Hepatocyte (in vitro differentiated cells): Measurements from ENCODE around the gene NINJ1. TPM values are rescaled to one million over a fixed set of nuclear protein-coding genes. Genes with fewer than 3 reads are reported as not detected.

Experiments
- DNase-seq: peaks from one replicate; pipeline ENCODE4 v3.0.0-alpha.2; 2016; ENCODE audit warnings: low spot score
- H2AFZ ChIP-seq: fragments of 200-600 bp; sonication (generic); 2 replicates; pipeline ENCODE4 v1.6.0; 2016; ENCODE audit warnings: antibody characterized with exemption, mild to moderate bottlenecking
- H3K27ac ChIP-seq: fragments of 200-600 bp; sonication (generic); 2 replicates; pipeline ENCODE4 v1.5.1; 2016; ENCODE audit warnings: mild to moderate bottlenecking
- H3K27me3 ChIP-seq: fragments of 200-600 bp; sonication (generic); 2 replicates; pipeline ENCODE4 v1.6.1; 2016
- H3K36me3 ChIP-seq: fragments of 200-600 bp; sonication (generic); replicated peaks from 2 replicates; pipeline ENCODE4 v1.5.1; 2016; ENCODE audit warnings: low read depth; ENCODE audit not compliant: insufficient read depth
- H3K4me1 ChIP-seq: fragments of 200-600 bp; sonication (generic); 2 replicates; pipeline ENCODE4 v1.5.1; 2016; ENCODE audit warnings: mild to moderate bottlenecking, moderate library complexity; ENCODE audit not compliant: insufficient read depth
- H3K4me2 ChIP-seq: fragments of 200-600 bp; sonication (generic); 2 replicates; pipeline ENCODE4 v1.6.0; 2016
- H3K4me3 ChIP-seq: fragments of 200-600 bp; sonication (generic); 2 replicates; pipeline ENCODE4 v1.5.1; 2016; ENCODE audit warnings: mild to moderate bottlenecking
- H3K79me2 ChIP-seq: fragments of 200-600 bp; sonication (generic); 2 replicates; pipeline ENCODE4 v1.6.0; 2017; ENCODE audit warnings: mild to moderate bottlenecking
- H3K9me2 ChIP-seq: fragments of 200-600 bp; sonication (generic); replicated peaks from 2 replicates; pipeline ENCODE4 v1.6.0; 2017; ENCODE audit warnings: mild to moderate bottlenecking; ENCODE audit not compliant: insufficient read depth
- H3K9me3 ChIP-seq: fragments of 200-600 bp; sonication (generic); 2 replicates; pipeline ENCODE4 v1.5.1; 2016; ENCODE audit warnings: low read depth, mild to moderate bottlenecking
- H4K20me1 ChIP-seq: fragments of 200-600 bp; sonication (generic); 2 replicates; pipeline ENCODE4 v1.6.0; 2016; ENCODE audit warnings: mild to moderate bottlenecking; ENCODE audit not compliant: insufficient read depth, poor library complexity, severe bottlenecking
- EZH2 ChIP-seq: fragments of 200-600 bp; sonication (generic); IDR thresholded peaks from 2 replicates; pipeline ENCODE4 v1.6.1; 2016; ENCODE audit warnings: antibody characterized with exemption, mild to moderate bottlenecking, borderline replicate concordance
- EZH2phosphoT487 ChIP-seq: fragments of 200-600 bp; sonication (generic); IDR thresholded peaks from one replicate; pipeline ENCODE4 v1.6.1; 2018; ENCODE audit warnings: antibody characterized with exemption, mild to moderate bottlenecking, low read depth, moderate library complexity; ENCODE audit not compliant: unreplicated experiment, severe bottlenecking
- WGBS: methylation state at CpG from one replicate; pipeline ENCODE4 v1.1.6; 2016; ENCODE audit warnings: low lambda C conversion rate; ENCODE audit errors: missing lambda C conversion rate; 5-methylcytosine and 5-hydroxymethylcytosine counted together
- polyA plus RNA-seq: library from polyadenylated mRNA; unstranded; fragments of >200 nt; fragmentation: Nextera tagmentation; extraction: Ambion mirVana; gene quantifications from 2 replicates; pipeline ENCODE4 v1.2.1, GENCODE V29; 2016
- total RNA-seq: library from RNA; depleted of rRNA; stranded (reverse); fragments of >200 nt; gene quantifications from 2 replicates; pipeline ENCODE4 v1.2.3, GENCODE V29; 2014
- TF ChIP-seq, protein P1 (sequence below): fragments of 200-600 bp; sonication (generic); IDR thresholded peaks from 2 replicates; pipeline ENCODE4 v1.5.1; 2016; ENCODE audit warnings: antibody characterized with exemption, mild to moderate bottlenecking; ENCODE audit not compliant: poor library complexity

Gene NINJ1
- total and polyA plus RNA-seq, 2 experiments from 2014 or later, result 55.4 to 135 TPM

DNA sequence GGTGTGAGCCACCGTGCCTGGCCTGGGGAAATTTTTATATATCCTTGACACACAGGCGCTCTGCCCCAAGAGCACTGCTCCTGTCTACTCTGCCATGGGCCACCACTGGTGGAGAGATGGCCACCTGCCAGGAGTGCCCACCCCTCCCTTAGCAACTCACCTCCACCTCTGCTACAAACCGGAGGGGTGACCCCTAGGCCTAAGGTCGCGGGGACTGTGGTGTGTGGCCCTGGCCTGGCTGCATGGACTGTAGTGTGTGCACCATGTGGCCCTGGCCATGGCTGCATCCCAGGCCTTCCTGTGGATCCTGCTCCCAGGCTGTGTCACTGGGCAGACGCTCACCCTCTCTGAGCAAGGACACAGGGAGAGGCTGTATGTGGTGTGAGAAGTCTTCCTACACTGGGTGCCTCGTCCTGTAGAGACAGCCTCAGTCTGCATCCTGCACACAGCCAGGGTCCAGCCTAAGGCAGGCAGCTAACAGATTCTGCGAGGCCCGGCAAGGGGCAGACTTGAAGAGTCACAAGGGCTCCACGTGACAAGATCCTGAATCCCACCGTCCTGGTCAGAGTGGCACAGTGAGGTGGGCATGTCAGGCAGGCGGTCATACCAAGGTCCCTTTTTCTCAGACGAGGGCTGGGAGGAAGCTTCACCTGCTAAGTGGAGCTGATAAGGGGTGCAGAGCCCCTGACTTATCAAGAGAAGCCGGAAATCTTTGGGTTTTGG lies 10.3 kb downstream of the NINJ1 start:
- no peak overlapping the region for H2AFZ ChIP-seq
- H3K27me3 ChIP-seq, result no peaks in the 10 kb centered on the region
- peaks cover 4% of the 10 kb centered on the region for H4K20me1 ChIP-seq
- peaks cover 13% of the 10 kb centered on the region for H3K79me2 ChIP-seq
- no peak overlapping the region for H3K4me2 ChIP-seq
- H3K9me2 ChIP-seq, result no peaks in the 10 kb centered on the region
- H3K36me3 ChIP-seq, result no peaks in the 10 kb centered on the region
- no peaks in the 10 kb centered on the region for H3K9me3 ChIP-seq
- H3K4me1 ChIP-seq, result peaks cover 21% of the 10 kb centered on the region
- 87% methylated on average over 14 of the region's 14 CpGs for WGBS
- H3K27ac ChIP-seq, result no peak overlapping the region
- peak; percentile 3 for DNase-seq
- no peak overlapping the region for H3K4me3 ChIP-seq
- TF ChIP-seq EZH2phosphoT487, result no peak
- TF ChIP-seq, protein P1, sequence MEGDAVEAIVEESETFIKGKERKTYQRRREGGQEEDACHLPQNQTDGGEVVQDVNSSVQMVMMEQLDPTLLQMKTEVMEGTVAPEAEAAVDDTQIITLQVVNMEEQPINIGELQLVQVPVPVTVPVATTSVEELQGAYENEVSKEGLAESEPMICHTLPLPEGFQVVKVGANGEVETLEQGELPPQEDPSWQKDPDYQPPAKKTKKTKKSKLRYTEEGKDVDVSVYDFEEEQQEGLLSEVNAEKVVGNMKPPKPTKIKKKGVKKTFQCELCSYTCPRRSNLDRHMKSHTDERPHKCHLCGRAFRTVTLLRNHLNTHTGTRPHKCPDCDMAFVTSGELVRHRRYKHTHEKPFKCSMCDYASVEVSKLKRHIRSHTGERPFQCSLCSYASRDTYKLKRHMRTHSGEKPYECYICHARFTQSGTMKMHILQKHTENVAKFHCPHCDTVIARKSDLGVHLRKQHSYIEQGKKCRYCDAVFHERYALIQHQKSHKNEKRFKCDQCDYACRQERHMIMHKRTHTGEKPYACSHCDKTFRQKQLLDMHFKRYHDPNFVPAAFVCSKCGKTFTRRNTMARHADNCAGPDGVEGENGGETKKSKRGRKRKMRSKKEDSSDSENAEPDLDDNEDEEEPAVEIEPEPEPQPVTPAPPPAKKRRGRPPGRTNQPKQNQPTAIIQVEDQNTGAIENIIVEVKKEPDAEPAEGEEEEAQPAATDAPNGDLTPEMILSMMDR, result no peak
- no peak for TF ChIP-seq EZH2

DNA sequence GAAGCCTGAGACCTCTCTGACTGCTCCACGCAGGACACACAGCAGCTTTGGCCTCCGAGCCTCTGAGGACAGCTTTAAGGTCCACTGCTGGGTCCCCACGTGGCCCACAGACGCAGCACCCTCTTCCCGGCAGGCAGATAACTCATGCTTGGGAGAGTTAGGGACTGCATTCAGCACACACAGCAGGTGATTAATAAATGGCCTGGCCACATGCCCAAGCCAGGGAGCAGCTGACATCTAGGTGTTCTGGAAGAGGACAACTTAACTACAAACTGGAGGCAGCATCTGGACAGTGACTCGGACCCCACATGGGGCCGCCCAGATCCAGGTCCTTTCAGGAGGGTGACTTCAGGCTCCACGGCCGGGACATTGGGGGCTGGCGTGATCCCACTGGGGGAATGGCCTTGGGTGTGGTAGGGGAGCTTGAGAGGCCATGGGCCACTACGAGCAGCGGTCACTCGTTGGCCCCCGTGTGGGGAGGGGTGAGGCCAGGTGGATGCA lies 11.3 kb downstream of the NINJ1 start:
- H3K27me3 ChIP-seq, result no peaks in the 10 kb centered on the region
- no peak for TF ChIP-seq EZH2
- no peak overlapping the region for H2AFZ ChIP-seq
- DNase-seq, result peak; percentile 3
- no peaks in the 10 kb centered on the region for H3K9me2 ChIP-seq
- no peak overlapping the region for H3K4me3 ChIP-seq
- WGBS, result 95% methylated on average over 14 of the region's 14 CpGs
- no peak overlapping the region for H3K27ac ChIP-seq
- H3K79me2 ChIP-seq, result peaks cover 5% of the 10 kb centered on the region
- no peaks in the 10 kb centered on the region for H3K9me3 ChIP-seq
- no peak overlapping the region for H3K4me2 ChIP-seq
- H3K36me3 ChIP-seq, result no peaks in the 10 kb centered on the region
- no peaks in the 10 kb centered on the region for H4K20me1 ChIP-seq
- peaks cover 19% of the 10 kb centered on the region for H3K4me1 ChIP-seq

DNA sequence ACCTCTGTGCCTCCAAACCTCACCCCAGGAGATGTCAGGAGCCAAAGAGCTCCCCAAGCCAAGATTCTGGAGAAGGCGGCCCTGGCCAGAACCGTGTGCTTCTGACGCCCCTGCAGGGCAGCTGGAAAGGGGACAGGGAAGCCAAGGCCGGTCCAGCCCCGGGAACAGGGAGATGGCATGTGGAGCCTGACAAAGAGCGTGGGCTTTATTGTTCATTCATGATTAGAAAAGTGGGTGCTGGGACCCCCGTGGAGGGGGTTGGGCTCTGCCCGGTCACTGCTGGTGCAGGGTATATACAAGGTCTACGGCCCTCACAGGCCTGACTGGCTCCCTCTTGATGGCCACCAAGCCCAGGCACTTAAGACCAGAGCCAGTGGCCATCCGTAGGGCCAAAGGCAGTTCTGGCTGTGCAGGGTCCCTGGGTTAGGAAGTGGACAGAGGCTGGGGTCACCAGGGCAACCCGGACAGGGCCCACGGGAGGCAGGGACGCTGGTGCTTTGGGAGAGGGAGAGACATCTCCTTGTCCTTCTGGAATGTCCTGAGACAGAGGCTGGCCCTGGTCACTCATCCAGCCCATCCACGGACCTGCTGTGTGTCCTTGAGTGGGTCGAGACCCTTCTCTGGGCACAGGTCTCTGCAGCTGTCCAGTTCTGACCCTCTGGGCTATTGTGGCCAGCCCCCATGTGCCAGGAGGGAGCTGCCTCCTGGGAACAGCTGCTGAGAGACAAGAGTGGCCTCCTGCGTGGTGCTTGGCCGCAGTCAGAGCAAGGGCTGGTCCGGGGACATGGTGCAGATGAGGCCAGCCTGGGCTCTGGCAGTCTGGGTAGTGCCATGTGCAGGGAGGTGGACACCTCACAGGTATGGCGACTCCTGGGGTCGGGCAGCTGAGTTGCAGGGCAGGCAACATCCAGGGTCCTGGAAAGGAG lies 12.5 kb downstream of the NINJ1 start:
- peaks cover 4% of the 10 kb centered on the region for H3K79me2 ChIP-seq
- no peak overlapping the region for H3K27ac ChIP-seq
- no peaks in the 10 kb centered on the region for H4K20me1 ChIP-seq
- no peak for DNase-seq
- 95% methylated on average over 20 of the region's 20 CpGs for WGBS
- H2AFZ ChIP-seq, result no peak overlapping the region
- no peak overlapping the region for H3K4me3 ChIP-seq
- TF ChIP-seq EZH2 (no peak), EZH2phosphoT487 (no peak)
- TF ChIP-seq, protein P1, result no peak
- no peak overlapping the region for H3K4me2 ChIP-seq
- no peaks in the 10 kb centered on the region for H3K9me3 ChIP-seq
- H3K36me3 ChIP-seq, result no peaks in the 10 kb centered on the region
- no peaks in the 10 kb centered on the region for H3K27me3 ChIP-seq
- H3K9me2 ChIP-seq, result no peaks in the 10 kb centered on the region
- H3K4me1 ChIP-seq, result peaks cover 7% of the 10 kb centered on the region

DNA sequence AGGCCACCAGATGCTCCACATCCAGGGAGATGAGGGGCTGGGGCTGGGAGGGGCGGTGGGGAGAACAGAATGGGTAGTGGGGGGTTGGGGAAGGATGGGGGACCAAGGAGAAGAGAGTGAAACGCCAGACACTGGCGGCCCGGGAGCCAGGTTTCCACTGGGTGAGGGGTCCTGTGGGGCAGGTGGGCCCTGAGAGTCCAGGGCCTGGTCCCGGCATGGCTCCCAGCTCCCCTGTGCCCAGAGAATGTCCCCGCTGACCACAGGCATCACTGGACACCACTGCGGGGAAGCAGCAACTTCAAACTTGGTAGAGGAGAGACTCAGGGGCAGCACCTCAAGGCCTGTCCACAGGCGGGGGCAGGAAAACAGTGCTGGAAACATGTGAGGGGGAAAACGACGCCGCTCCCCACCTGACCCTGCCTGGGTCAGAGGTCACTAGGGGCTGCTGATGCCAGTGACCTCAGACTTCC lies 13.2 kb downstream of the NINJ1 start:
- Histone ChIP-seq H3K27me3 (no peaks in the 10 kb centered on the region), H2AFZ (no peak overlapping the region), H3K9me3 (no peaks in the 10 kb centered on the region), H3K36me3 (no peaks in the 10 kb centered on the region), H3K4me2 (no peak overlapping the region), H3K4me3 (no peak overlapping the region), H3K4me1 (peaks cover 4% of the 10 kb centered on the region), H3K79me2 (no peaks in the 10 kb centered on the region), H4K20me1 (no peaks in the 10 kb centered on the region), H3K27ac (no peak overlapping the region), H3K9me2 (no peaks in the 10 kb centered on the region)
- DNase-seq, result no peak
- no peak for TF ChIP-seq EZH2phosphoT487
- TF ChIP-seq, protein P1, result no peak
- no peak for TF ChIP-seq EZH2
- WGBS, result 95% methylated on average over 7 of the region's 11 CpGs
